ENCODE data around the gene UNC119B.

DNA sequence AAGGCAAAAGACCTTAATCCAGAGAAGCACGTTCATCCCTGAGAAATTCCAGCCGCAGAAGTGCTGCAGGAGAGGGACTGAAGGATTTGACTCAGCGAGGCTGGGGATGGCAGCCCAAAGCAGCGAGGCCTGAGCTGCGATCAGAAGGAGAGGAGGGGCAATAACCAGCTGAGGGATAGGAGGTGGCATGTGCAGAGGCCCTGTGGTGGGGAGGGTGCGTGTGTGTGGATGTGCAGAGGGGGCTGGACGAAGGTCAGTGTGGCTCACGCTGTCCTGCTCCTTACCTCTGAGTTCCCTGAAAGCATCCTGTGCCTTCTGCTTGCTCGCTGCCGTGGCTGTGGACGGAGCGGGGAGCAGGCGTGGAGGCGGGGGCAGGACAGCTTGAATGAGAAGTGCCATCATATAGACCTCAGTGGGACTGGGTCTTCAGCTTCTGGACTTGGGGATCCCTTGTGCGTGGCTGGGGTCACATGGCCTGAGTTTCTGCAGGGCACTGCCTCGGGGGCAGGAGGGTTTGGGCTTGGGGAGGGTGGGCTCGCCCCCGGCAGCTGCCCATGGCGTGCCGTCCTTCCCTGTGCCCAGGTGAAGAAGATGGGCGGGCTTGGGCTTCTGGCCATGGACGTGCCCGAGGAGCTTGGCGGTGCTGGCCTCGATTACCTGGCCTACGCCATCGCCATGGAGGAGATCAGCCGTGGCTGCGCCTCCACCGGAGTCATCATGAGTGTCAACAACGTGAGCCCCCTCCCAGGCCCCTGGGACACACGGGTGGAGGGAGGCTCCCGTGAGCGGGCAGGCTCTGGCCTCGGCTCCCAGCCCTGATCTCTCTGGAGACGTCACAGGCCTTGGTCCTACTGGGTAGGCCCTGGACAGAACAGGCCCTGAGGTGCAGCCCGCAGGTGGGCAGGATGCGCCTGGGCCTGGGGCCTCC, 26.4 kb downstream of the UNC119B start:
- TF ChIP-seq POLR2A (IDR thresholded peaks at IDR 0.05; ENCODE audit: low read length) = no peak
- TF ChIP-seq GATA1 (IDR thresholded peaks at IDR 0.05; ENCODE audit: low read depth, low read length) = no peak

Data from erythroblast (primary cell).